Limb (tissue), 2 donors: ENCODE results near the gene IKBKE.

Experiments
- DNase-seq, 2 donors: peaks; one replicate each; pipeline ENCODE4 v3.0.0-alpha.2; 2016; ENCODE audit errors: extremely low spot score in 2 of 2

The IKBKE gene

DNA sequence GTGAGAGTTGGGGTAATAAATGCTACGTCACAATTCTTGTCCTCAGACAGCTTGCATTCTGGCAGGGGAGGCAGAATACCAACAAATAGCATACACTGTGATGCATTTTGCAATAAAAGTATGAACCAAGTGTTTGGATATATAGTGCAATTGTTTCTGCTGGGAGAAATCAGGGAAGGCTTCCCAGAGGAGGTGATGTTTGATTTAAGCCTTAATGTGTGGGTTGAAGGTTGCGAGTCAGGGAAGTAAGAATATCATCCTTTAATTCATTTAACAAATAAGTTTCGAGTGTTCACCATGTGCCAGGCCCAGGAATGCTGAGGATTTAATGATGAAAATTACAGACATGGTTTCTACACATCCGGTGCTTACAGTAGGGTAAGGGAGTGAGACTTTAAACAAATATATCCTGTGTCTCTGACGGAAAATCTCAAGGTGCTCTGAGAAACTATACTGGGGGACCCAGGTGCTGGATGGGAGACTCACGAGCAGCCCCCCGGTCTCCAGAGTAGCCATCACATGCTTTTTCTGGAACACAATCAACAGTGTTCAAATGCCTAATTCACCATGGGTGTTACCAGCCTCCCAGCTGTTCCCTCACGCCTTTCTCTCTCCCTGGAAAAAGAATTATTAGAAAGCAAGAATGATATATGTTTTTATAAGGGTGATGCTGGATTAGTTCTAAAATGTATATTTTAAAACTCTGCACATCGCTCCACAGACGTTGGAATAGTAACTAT is 68.8 kb downstream of the IKBKE start:
- no peak for DNase-seq

- DNase-seq, result peak; percentile 58 to 62
Observed at GRCh38 chr1:206540044-206540780, 69.9 kb downstream of the IKBKE start.

- no peak for DNase-seq
Observed at GRCh38 chr1:206541236-206541833, 71.1 kb downstream of the IKBKE start.

DNA sequence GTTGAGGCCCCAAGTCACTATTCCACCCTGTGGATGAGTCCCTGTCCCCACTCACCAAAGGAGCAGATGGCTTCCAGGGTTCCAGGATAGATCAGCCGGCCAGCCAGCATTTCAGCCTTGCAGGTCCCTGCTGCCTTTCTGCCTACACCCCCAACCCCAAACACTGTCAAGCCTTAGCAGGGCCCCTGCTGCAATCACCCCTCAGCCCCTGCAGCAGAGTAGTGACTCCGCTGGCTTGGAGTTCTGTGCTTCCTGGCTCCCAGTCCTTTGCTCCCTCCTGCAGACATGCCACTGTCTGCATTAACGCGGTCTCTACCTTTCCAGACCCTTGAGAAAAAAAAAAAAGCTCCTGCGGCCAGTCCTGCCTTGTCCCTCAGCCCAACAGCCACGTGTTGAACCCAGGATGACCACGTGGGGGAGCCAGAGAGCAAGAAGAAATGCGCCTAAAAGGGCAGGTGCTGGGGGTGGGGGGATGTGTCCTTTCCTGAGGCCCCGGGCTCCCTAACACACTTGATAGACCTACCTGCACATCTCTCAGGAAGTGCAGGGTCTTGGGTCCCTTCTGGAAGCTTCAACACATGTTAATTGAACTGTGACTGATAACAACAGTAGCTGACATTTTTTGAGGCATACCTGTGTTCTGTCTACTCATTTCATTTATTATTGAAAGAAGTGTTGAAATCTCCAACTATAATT is 74.4 kb downstream of the IKBKE start:
- DNase-seq, result peak in 1 of 2 donors; percentile 85

GRCh38 chr1:206545351-206545750 is 75.1 kb downstream of the IKBKE start:
- DNase-seq, result no peak
